K562 (cell line): ENCODE data around the gene TMEM87B. TPM values are rescaled to one million over a fixed set of nuclear protein-coding genes. Genes with fewer than 3 reads are reported as not detected.

Experiments used
- ATF1 ChIP-seq, 2 experiments: fragments of 450-650 bp in 1 of 2; IDR thresholded peaks; 2 replicates each; pipeline ENCODE4 v1.6.1; 2016; ENCODE audit warnings: missing compliant biosample characterization in 1 of 2, missing genetic modification characterization in 1 of 2
- CAMTA2 ChIP-seq: fragments of 250-450 bp; sonication (Bioruptor Pico); conservative IDR thresholded peaks from 2 replicates; pipeline ENCODE4 v1.5.1; 2022
- FOSL1 ChIP-seq: fragments of 200-800 bp; sonication (Bioruptor generic); conservative IDR thresholded peaks from 2 replicates; pipeline ENCODE4 v1.6.1; 2016; ENCODE audit warnings: missing genetic modification characterization, missing compliant biosample characterization
- ILF3 ChIP-seq: fragments of 450-650 bp; IDR thresholded peaks from 2 replicates; pipeline ENCODE4 v1.6.1; 2018; ENCODE audit warnings: antibody characterized with exemption, mild to moderate bottlenecking, moderate library complexity, borderline replicate concordance
- JUND ChIP-seq, 2 experiments: IDR thresholded peaks; 2 replicates in 1 of 2; 3 replicates in 1 of 2; pipeline ENCODE4 v1.6.1; 2011; ENCODE audit warnings: borderline replicate concordance in 2 of 2, low read depth in 2 of 2, low read length in 2 of 2, improper control_type of control experiment in 1 of 2, missing biosample characterization in 1 of 2, missing genetic modification characterization in 1 of 2, missing genetic modification reagents in 1 of 2
- MTA3 ChIP-seq: fragments of 450-650 bp; formaldehyde crosslinking; IDR thresholded peaks from 2 replicates; pipeline ENCODE4 v1.6.1; 2017; ENCODE audit warnings: mild to moderate bottlenecking, borderline replicate concordance
- NEUROD1 ChIP-seq: fragments of 150-350 bp; IDR thresholded peaks from 2 replicates; pipeline ENCODE4 v1.6.1; 2014; ENCODE audit warnings: borderline replicate concordance, low read length, low read depth; ENCODE audit not compliant: partially characterized antibody
- NR2C2 ChIP-seq, 2 experiments: fragments of 200-800 bp in 1 of 2; sonication (Bioruptor generic) in 1 of 2; sonication (generic) in 1 of 2; formaldehyde crosslinking in 1 of 2; IDR thresholded peaks; 2 replicates each; pipeline versions ENCODE4 v1.6.1 to v1.8.0; 2016 to 2022; ENCODE audit warnings: mild to moderate bottlenecking in 1 of 2, missing compliant biosample characterization in 1 of 2, missing genetic modification characterization in 1 of 2, missing genetic modification reagents in 1 of 2
- OTX1 ChIP-seq: fragments of 450-650 bp; formaldehyde crosslinking; IDR thresholded peaks from 2 replicates; pipeline ENCODE4 v1.4.0; 2022; ENCODE audit warnings: mild to moderate bottlenecking
- SREBF2 ChIP-seq: sonication (generic); formaldehyde crosslinking; IDR thresholded peaks from 2 replicates; pipeline ENCODE4 v1.4.0; 2020; ENCODE audit warnings: mild to moderate bottlenecking, missing genetic modification reagents
- TFAM ChIP-seq: fragments of 250-450 bp; sonication (Bioruptor Pico); conservative IDR thresholded peaks from 2 replicates; pipeline ENCODE4 v1.5.0; 2021; ENCODE audit warnings: mild to moderate bottlenecking, moderate library complexity
- ZBED1 ChIP-seq: IDR thresholded peaks from 2 replicates; pipeline ENCODE4 v1.6.1; 2014
- ZNF124 ChIP-seq: sonication (generic); formaldehyde crosslinking; IDR thresholded peaks from 2 replicates; pipeline ENCODE4 v1.8.1; 2022; ENCODE audit warnings: missing genetic modification reagents
- ZNF24 ChIP-seq: fragments of 450-650 bp; IDR thresholded peaks from 2 replicates; pipeline ENCODE4 v1.6.1; 2016
- ZNF586 ChIP-seq: fragments of 450-650 bp; formaldehyde crosslinking; conservative IDR thresholded peaks from 2 replicates; pipeline ENCODE4 v1.4.0; 2020; ENCODE audit warnings: mild to moderate bottlenecking, moderate library complexity
- ZNF699 ChIP-seq: fragments of 250-450 bp; sonication (Bioruptor Pico); IDR thresholded peaks from 2 replicates; pipeline ENCODE4 v1.8.0; 2021; ENCODE audit warnings: mild to moderate bottlenecking, moderate library complexity; ENCODE audit not compliant: insufficient replicate concordance
- ZNF717 ChIP-seq: fragments of 250-450 bp; sonication (Bioruptor Pico); IDR thresholded peaks from 2 replicates; pipeline ENCODE4 v1.5.0; 2021
- polyA plus RNA-seq, 8 experiments: library from polyadenylated mRNA; depleted of rRNA in 4 of 8; stranded (reverse) in 5 of 8; unstranded in 3 of 8; fragments of >200 nt; fragmentation: Nextera tagmentation in 2 of 8; fragmentation: Illumina TruSeq in 1 of 8; extraction: Ambion mirVana in 2 of 8; extraction: Trizol in 1 of 8; gene quantifications; 2 replicates each; pipeline versions ENCODE4 v1.2.1 to v1.2.3, GENCODE V29; 2011 to 2014; ENCODE audit warnings: inconsistent platforms in 1 of 8, missing spikeins in 1 of 8
- total RNA-seq, 7 experiments: library from RNA; depleted of rRNA in 6 of 7; stranded (reverse); fragments of >200 nt in 6 of 7; fragmentation: Illumina TruSeq in 2 of 7; extraction: Trizol in 2 of 7; gene quantifications; 2 replicates each; pipeline versions ENCODE4 v1.2.1 to v1.2.3, GENCODE V29; 2011 to 2021; ENCODE audit warnings: low replicate concordance in 1 of 7
- TF ChIP-seq, protein P1 (sequence below): fragments of 450-650 bp; IDR thresholded peaks from 2 replicates; pipeline ENCODE4 v1.6.1; 2014; ENCODE audit warnings: low read depth, mild to moderate bottlenecking, moderate library complexity, borderline replicate concordance
- TF ChIP-seq, protein P2 (sequence below): IDR thresholded peaks from 2 replicates; pipeline ENCODE4 v1.6.1; 2012; ENCODE audit warnings: low read depth, low read length, improper control_type of control experiment, borderline replicate concordance
- TF ChIP-seq, protein P3 (sequence below): fragments of 450-650 bp; IDR thresholded peaks from 2 replicates; pipeline ENCODE4 v1.6.1; 2017; ENCODE audit warnings: mild to moderate bottlenecking, moderate library complexity
- TF ChIP-seq, protein P4 (sequence below): sonication (generic); formaldehyde crosslinking; IDR thresholded peaks from 2 replicates; pipeline ENCODE4 v1.8.1; 2023; ENCODE audit warnings: mild to moderate bottlenecking, missing genetic modification reagents

TMEM87B gene
- total and polyA plus RNA-seq, 9 of the 15 experiments (the other 6 are each of a cell fraction or from before 2014, with no cell fraction given), result 3.7 to 17.1 (median 11.0) TPM

DNA sequence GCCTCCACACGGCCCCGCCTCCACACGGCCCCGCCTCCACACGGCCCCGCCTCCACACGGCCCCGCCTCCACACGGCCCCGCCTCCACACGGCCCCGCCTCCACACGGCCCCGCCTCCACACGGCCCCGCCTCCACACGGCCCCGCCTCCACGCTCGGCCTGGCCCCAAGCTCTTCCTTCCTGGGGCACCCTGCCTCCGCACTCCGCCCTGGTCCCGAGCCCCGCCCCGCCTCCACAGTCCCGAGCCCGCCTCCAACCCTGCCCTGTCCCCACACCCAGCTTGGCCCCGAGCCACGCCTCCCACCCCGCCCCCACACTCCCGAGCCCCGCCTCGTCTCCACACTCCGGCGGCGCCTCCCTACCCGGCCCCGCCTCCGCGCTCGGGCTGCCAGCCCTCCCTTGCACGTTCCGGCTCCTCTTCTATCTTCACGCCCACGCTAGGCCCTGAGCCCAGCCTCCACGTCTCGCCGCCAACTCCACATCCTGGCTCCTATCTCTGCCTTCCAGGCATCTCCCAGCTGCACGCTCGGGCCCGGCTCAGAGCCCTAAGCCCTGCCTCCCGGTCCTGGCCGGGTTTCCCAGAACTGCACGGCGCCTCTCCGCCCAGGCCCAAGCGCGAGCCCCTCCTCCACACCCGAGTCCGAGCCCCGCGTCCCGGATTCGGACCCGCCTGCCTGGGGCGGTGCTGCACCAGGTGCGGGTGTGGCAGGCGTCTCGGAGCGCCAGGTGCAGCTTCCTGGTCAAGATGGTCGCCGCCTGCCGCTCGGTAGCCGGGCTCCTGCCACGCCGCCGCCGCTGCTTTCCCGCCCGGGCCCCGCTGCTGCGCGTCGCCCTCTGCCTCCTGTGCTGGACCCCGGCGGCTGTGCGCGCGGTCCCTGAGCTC, at the start of gene TMEM87B (continued):
- TF ChIP-seq, protein P1, sequence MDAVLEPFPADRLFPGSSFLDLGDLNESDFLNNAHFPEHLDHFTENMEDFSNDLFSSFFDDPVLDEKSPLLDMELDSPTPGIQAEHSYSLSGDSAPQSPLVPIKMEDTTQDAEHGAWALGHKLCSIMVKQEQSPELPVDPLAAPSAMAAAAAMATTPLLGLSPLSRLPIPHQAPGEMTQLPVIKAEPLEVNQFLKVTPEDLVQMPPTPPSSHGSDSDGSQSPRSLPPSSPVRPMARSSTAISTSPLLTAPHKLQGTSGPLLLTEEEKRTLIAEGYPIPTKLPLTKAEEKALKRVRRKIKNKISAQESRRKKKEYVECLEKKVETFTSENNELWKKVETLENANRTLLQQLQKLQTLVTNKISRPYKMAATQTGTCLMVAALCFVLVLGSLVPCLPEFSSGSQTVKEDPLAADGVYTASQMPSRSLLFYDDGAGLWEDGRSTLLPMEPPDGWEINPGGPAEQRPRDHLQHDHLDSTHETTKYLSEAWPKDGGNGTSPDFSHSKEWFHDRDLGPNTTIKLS, result peak; percentile 83
- TF ChIP-seq MTA3 (peak; percentile 80; the same call in 1 of the 2 replicates), ZNF24 (no peak), ILF3 (no peak), FOSL1 (tag) (no peak), ZNF586 (CRISPR knock-in tag) (no peak), TFAM (CRISPR knock-in tag) (no peak), ATF1 (CRISPR knock-in tag; IDR thresholded peaks at IDR 0.05) (no peak), ATF1 (tag; IDR thresholded peaks at IDR 0.05) (no peak; the same call in none of the 2 replicates), ZNF124 (CRISPR knock-in tag) (no peak), ZNF699 (CRISPR knock-in tag) (no peak), ZNF717 (CRISPR knock-in tag) (no peak), NEUROD1 (peak; percentile 57), SREBF2 (CRISPR knock-in tag) (no peak), ZBED1 (no peak), NR2C2 (CRISPR knock-in tag; IDR thresholded peaks at IDR 0.05) (no peak), NR2C2 (tag; IDR thresholded peaks at IDR 0.05) (no peak; the same call in 1 of the 2 replicates), CAMTA2 (CRISPR knock-in tag) (no peak), JUND (IDR thresholded peaks at IDR 0.05; ENCODE audit: borderline replicate concordance, low read depth, low read length) (peak; percentile 46), JUND (tag; IDR thresholded peaks at IDR 0.05; ENCODE audit: borderline replicate concordance, low read depth, low read length) (peak; percentile 27; the same call in 1 of the 3 replicates), OTX1 (CRISPR knock-in tag) (peak; percentile 93)
- TF ChIP-seq, protein P2, sequence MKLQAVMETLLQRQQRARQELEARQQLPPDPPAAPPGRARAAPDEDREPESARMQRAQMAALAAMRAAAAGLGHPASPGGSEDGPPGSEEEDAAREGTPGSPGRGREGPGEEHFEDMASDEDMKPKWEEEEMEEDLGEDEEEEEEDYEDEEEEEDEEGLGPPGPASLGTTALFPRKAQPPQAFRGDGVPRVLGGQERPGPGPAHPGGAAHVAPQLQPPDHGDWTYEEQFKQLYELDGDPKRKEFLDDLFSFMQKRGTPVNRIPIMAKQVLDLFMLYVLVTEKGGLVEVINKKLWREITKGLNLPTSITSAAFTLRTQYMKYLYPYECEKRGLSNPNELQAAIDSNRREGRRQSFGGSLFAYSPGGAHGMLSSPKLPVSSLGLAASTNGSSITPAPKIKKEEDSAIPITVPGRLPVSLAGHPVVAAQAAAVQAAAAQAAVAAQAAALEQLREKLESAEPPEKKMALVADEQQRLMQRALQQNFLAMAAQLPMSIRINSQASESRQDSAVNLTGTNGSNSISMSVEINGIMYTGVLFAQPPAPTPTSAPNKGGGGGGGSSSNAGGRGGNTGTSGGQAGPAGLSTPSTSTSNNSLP, result no peak
- TF ChIP-seq, protein P3, sequence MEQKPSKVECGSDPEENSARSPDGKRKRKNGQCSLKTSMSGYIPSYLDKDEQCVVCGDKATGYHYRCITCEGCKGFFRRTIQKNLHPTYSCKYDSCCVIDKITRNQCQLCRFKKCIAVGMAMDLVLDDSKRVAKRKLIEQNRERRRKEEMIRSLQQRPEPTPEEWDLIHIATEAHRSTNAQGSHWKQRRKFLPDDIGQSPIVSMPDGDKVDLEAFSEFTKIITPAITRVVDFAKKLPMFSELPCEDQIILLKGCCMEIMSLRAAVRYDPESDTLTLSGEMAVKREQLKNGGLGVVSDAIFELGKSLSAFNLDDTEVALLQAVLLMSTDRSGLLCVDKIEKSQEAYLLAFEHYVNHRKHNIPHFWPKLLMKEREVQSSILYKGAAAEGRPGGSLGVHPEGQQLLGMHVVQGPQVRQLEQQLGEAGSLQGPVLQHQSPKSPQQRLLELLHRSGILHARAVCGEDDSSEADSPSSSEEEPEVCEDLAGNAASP, result no peak
- TF ChIP-seq, protein P4, sequence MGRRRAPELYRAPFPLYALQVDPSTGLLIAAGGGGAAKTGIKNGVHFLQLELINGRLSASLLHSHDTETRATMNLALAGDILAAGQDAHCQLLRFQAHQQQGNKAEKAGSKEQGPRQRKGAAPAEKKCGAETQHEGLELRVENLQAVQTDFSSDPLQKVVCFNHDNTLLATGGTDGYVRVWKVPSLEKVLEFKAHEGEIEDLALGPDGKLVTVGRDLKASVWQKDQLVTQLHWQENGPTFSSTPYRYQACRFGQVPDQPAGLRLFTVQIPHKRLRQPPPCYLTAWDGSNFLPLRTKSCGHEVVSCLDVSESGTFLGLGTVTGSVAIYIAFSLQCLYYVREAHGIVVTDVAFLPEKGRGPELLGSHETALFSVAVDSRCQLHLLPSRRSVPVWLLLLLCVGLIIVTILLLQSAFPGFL (CRISPR knock-in tag), result no peak
